K562 (cell line): ENCODE data around the gene ZSWIM8. TPM values are rescaled to one million over a fixed set of nuclear protein-coding genes. Genes with fewer than 3 reads are reported as not detected.

Experiments
- CAMTA2 ChIP-seq: fragments of 250-450 bp; sonication (Bioruptor Pico); conservative IDR thresholded peaks from 2 replicates; pipeline ENCODE4 v1.5.1; 2022
- CREB1 ChIP-seq, 2 experiments: sonication (generic) in 1 of 2; formaldehyde crosslinking in 1 of 2; IDR thresholded peaks; 2 replicates each; pipeline versions ENCODE4 v1.6.1 to v1.8.0; 2012 to 2022; ENCODE audit warnings: inconsistent platforms in 1 of 2, mild to moderate bottlenecking in 1 of 2, missing genetic modification reagents in 1 of 2, moderate library complexity in 1 of 2
- CREM ChIP-seq: IDR thresholded peaks from 2 replicates; pipeline ENCODE4 v1.6.1; 2014; ENCODE audit warnings: antibody characterized with exemption, low read depth
- ERF ChIP-seq: fragments of 450-650 bp; formaldehyde crosslinking; IDR thresholded peaks from 2 replicates; pipeline ENCODE4 v1.4.0; 2020; ENCODE audit warnings: mild to moderate bottlenecking, mixed read lengths
- FOXA1 ChIP-seq: fragments of 450-650 bp; IDR thresholded peaks from 2 replicates; pipeline ENCODE4 v1.6.1; 2016; ENCODE audit warnings: mild to moderate bottlenecking, borderline replicate concordance
- FOXK2 ChIP-seq, 2 experiments: fragments of 450-650 bp; IDR thresholded peaks in 1 of 2; conservative IDR thresholded peaks in 1 of 2; 2 replicates each; pipeline ENCODE4 v1.6.1; 2016; ENCODE audit warnings: low read depth in 2 of 2, mild to moderate bottlenecking in 1 of 2
- HDAC2 ChIP-seq: fragments of 450-650 bp; IDR thresholded peaks from 2 replicates; pipeline ENCODE4 v1.6.1; 2016; ENCODE audit warnings: mild to moderate bottlenecking
- HNRNPK ChIP-seq: fragments of 200-400 bp; formaldehyde crosslinking; IDR thresholded peaks from one replicate; pipeline ENCODE4 v1.6.1; 2018; ENCODE audit warnings: mild to moderate bottlenecking, low read depth, low read length; ENCODE audit not compliant: poor library complexity, severe bottlenecking
- MTA2 ChIP-seq: fragments of 450-650 bp; IDR thresholded peaks from 2 replicates; pipeline ENCODE4 v1.6.1; 2016; ENCODE audit warnings: low read depth
- NR2C2 ChIP-seq, 2 experiments: fragments of 200-800 bp in 1 of 2; sonication (Bioruptor generic) in 1 of 2; sonication (generic) in 1 of 2; formaldehyde crosslinking in 1 of 2; IDR thresholded peaks; 2 replicates each; pipeline versions ENCODE4 v1.6.1 to v1.8.0; 2016 to 2022; ENCODE audit warnings: mild to moderate bottlenecking in 1 of 2, missing compliant biosample characterization in 1 of 2, missing genetic modification characterization in 1 of 2, missing genetic modification reagents in 1 of 2
- RBFOX2 ChIP-seq: fragments of 200-400 bp; formaldehyde crosslinking; IDR thresholded peaks from 2 replicates; pipeline ENCODE4 v1.6.1; 2017; ENCODE audit warnings: low read depth, mild to moderate bottlenecking, low read length, moderate library complexity
- SMARCA5 ChIP-seq: fragments of 450-650 bp; IDR thresholded peaks from 2 replicates; pipeline ENCODE4 v1.6.1; 2016
- YY1 ChIP-seq, 3 experiments: IDR thresholded peaks; 2 replicates each; pipeline ENCODE4 v1.6.1; 2011; ENCODE audit warnings: low read length in 2 of 3, mild to moderate bottlenecking in 2 of 3, moderate library complexity in 2 of 3, borderline replicate concordance in 1 of 3, control low read depth in 1 of 3, low read depth in 1 of 3; ENCODE audit not compliant: insufficient read depth in 3 of 3, insufficient replicate concordance in 2 of 3, control insufficient read depth in 1 of 3, insufficient read length in 1 of 3; ENCODE audit errors: extremely low read depth in 1 of 3
- ZBED1 ChIP-seq: IDR thresholded peaks from 2 replicates; pipeline ENCODE4 v1.6.1; 2014
- ZFPM2 ChIP-seq: fragments of 250-450 bp; sonication (Bioruptor Pico); IDR thresholded peaks from 2 replicates; pipeline ENCODE4 v1.5.1; 2022; ENCODE audit warnings: mild to moderate bottlenecking
- ZNF24 ChIP-seq: fragments of 450-650 bp; IDR thresholded peaks from 2 replicates; pipeline ENCODE4 v1.6.1; 2016
- ZNF717 ChIP-seq: fragments of 250-450 bp; sonication (Bioruptor Pico); IDR thresholded peaks from 2 replicates; pipeline ENCODE4 v1.5.0; 2021
- polyA plus RNA-seq, 8 experiments: library from polyadenylated mRNA; depleted of rRNA in 4 of 8; stranded (reverse) in 5 of 8; unstranded in 3 of 8; fragments of >200 nt; fragmentation: Nextera tagmentation in 2 of 8; fragmentation: Illumina TruSeq in 1 of 8; extraction: Ambion mirVana in 2 of 8; extraction: Trizol in 1 of 8; gene quantifications; 2 replicates each; pipeline versions ENCODE4 v1.2.1 to v1.2.3, GENCODE V29; 2011 to 2014; ENCODE audit warnings: inconsistent platforms in 1 of 8, missing spikeins in 1 of 8
- total RNA-seq, 7 experiments: library from RNA; depleted of rRNA in 6 of 7; stranded (reverse); fragments of >200 nt in 6 of 7; fragmentation: Illumina TruSeq in 2 of 7; extraction: Trizol in 2 of 7; gene quantifications; 2 replicates each; pipeline versions ENCODE4 v1.2.1 to v1.2.3, GENCODE V29; 2011 to 2021; ENCODE audit warnings: low replicate concordance in 1 of 7
- TF ChIP-seq, protein P1 (sequence below): fragments of 450-650 bp; formaldehyde crosslinking; IDR thresholded peaks from 2 replicates; pipeline ENCODE4 v1.4.0; 2020; ENCODE audit warnings: mild to moderate bottlenecking, mixed read lengths
- TF ChIP-seq, protein P2 (sequence below): sonication (generic); formaldehyde crosslinking; IDR thresholded peaks from 2 replicates; pipeline ENCODE4 v1.8.0; 2022; ENCODE audit warnings: missing genetic modification reagents, mild to moderate bottlenecking, borderline replicate concordance
- TF ChIP-seq, protein P3 (sequence below): sonication (generic); formaldehyde crosslinking; IDR thresholded peaks from 2 replicates; pipeline ENCODE4 v1.8.0; 2022; ENCODE audit warnings: missing genetic modification reagents, mild to moderate bottlenecking, borderline replicate concordance

ZSWIM8 gene
- total and polyA plus RNA-seq, 9 of the 15 experiments (the other 6 are each of a cell fraction or from before 2014, with no cell fraction given): 5.6 to 47.8 (median 26.7) TPM

GRCh38 chr10:73772281-73773151 is 12.9 kb upstream of the ZSWIM8 start (continued):
- TF ChIP-seq CAMTA2 (CRISPR knock-in tag) (peak; percentile 88), YY1 (IDR thresholded peaks at IDR 0.05; ENCODE audit: borderline replicate concordance in 1 of 3, control insufficient read depth in 1 of 3, extremely low read depth in 1 of 3, insufficient read depth in 3 of 3, insufficient read length in 1 of 3, insufficient replicate concordance in 2 of 3, low read depth in 1 of 3, low read length in 2 of 3) (peak; percentile 44 to 86 (median 81)), HNRNPK (peak; percentile 77), CREM (peak; percentile 98), ZNF717 (CRISPR knock-in tag) (no peak), FOXK2 (conservative IDR thresholded peaks at IDR 0.05 in 1 of 2, IDR thresholded peaks at IDR 0.05 in 1 of 2; ENCODE audit: low read depth in 2 of 2) (peak in 1 of 2 experiments; percentile 8; a peak in 1 of 4 replicates), ZBED1 (peak; percentile 68; the same call in 1 of the 2 replicates), NR2C2 (CRISPR knock-in tag; IDR thresholded peaks at IDR 0.05) (no peak), NR2C2 (tag; IDR thresholded peaks at IDR 0.05) (peak; percentile 77), FOXA1 (no peak), MTA2 (no peak), SMARCA5 (no peak), HDAC2 (no peak; the same call in 1 of the 2 replicates), CREB1 (IDR thresholded peaks at IDR 0.05) (peak; percentile 96), CREB1 (CRISPR knock-in tag; IDR thresholded peaks at IDR 0.05) (peak; percentile 93), ZNF24 (peak; percentile 44; the same call in 1 of the 2 replicates), RBFOX2 (peak; percentile 93), ERF (CRISPR knock-in tag) (peak; percentile 98), ZFPM2 (CRISPR knock-in tag) (0 out of 2 replicates have a peak, but pooled peaks have one; percentile 79)
- TF ChIP-seq, protein P1, sequence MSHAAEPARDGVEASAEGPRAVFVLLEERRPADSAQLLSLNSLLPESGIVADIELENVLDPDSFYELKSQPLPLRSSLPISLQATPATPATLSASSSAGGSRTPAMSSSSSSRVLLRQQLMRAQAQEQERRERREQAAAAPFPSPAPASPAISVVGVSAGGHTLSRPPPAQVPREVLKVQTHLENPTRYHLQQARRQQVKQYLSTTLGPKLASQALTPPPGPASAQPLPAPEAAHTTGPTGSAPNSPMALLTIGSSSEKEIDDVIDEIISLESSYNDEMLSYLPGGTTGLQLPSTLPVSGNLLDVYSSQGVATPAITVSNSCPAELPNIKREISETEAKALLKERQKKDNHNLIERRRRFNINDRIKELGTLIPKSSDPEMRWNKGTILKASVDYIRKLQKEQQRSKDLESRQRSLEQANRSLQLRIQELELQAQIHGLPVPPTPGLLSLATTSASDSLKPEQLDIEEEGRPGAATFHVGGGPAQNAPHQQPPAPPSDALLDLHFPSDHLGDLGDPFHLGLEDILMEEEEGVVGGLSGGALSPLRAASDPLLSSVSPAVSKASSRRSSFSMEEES (CRISPR knock-in tag): peak; percentile 4; the same call in 1 of the 2 replicates
- TF ChIP-seq, protein P2, sequence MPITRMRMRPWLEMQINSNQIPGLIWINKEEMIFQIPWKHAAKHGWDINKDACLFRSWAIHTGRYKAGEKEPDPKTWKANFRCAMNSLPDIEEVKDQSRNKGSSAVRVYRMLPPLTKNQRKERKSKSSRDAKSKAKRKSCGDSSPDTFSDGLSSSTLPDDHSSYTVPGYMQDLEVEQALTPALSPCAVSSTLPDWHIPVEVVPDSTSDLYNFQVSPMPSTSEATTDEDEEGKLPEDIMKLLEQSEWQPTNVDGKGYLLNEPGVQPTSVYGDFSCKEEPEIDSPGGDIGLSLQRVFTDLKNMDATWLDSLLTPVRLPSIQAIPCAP (CRISPR knock-in tag): no peak
- TF ChIP-seq, protein P3, sequence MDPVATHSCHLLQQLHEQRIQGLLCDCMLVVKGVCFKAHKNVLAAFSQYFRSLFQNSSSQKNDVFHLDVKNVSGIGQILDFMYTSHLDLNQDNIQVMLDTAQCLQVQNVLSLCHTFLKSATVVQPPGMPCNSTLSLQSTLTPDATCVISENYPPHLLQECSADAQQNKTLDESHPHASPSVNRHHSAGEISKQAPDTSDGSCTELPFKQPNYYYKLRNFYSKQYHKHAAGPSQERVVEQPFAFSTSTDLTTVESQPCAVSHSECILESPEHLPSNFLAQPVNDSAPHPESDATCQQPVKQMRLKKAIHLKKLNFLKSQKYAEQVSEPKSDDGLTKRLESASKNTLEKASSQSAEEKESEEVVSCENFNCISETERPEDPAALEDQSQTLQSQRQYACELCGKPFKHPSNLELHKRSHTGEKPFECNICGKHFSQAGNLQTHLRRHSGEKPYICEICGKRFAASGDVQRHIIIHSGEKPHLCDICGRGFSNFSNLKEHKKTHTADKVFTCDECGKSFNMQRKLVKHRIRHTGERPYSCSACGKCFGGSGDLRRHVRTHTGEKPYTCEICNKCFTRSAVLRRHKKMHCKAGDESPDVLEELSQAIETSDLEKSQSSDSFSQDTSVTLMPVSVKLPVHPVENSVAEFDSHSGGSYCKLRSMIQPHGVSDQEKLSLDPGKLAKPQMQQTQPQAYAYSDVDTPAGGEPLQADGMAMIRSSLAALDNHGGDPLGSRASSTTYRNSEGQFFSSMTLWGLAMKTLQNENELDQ: no peak
